ENCODE results near the gene ZNF689.
"Not testable (repeated sequence)": the region's sequence is repeated elsewhere in the genome, so short reads cannot be mapped to it uniquely, and the experiment has no call there.

Gene ZNF689

GRCh38 chr16:30609926-30610839 lies at the start of gene ZNF689:
Gene ZNF689, minus strand, starts transcription at chr16:30610389. Its CDS starts 348 bp downstream, at chr16:30610041.
- DNase-seq (ENCODE audit: low read depth) = peak; percentile 88

DNA sequence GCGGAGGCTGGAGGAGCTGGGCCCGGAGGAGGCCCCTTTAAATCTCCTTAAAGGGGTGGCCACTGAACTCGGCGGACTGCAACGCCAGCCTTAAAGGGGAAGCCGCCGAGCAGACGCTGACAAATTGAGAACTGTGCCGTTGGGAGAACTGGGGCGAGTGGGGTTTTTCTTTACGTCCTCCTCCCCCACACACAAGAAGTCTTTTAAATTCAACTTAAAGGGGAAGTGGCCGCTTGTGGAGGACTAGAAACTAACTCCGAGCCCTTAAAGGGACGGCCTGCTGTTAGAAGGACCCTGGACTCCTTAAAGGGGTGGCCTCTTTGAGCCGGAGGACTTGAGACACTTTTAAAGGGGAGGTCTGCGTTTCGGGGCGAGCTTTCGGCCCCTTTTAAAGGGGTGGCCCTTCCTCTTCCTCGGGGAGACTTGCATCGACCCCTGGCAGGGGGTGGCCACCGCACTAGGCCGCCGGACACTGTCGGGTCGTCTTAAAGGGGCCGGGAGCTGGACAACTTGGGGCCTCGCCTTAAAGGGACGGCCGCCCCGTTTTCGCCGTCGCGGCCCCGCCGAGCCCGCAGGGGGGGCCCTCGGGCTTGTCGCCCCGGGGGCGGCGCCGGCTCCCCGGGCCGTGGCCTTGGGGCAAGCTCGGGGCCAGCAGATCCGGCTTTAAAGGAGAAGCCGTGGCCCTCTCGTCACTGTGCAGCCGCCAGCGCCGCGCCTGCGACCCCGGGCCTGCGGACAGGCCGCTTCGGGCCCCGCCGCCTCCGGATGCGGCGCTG lies 48.7 kb upstream of the ZNF689 start:
- DNase-seq (ENCODE audit: low read depth) = no peak

GRCh38 chr16:30657866-30658730 lies 47.9 kb upstream of the ZNF689 start, which contains the start of gene FBRS:
Gene FBRS, plus strand, starts transcription at chr16:30658431. Its CDS starts 1,088 bp downstream, at chr16:30659519.
- peak; percentile 99 for DNase-seq (ENCODE audit: low read depth)

DNA sequence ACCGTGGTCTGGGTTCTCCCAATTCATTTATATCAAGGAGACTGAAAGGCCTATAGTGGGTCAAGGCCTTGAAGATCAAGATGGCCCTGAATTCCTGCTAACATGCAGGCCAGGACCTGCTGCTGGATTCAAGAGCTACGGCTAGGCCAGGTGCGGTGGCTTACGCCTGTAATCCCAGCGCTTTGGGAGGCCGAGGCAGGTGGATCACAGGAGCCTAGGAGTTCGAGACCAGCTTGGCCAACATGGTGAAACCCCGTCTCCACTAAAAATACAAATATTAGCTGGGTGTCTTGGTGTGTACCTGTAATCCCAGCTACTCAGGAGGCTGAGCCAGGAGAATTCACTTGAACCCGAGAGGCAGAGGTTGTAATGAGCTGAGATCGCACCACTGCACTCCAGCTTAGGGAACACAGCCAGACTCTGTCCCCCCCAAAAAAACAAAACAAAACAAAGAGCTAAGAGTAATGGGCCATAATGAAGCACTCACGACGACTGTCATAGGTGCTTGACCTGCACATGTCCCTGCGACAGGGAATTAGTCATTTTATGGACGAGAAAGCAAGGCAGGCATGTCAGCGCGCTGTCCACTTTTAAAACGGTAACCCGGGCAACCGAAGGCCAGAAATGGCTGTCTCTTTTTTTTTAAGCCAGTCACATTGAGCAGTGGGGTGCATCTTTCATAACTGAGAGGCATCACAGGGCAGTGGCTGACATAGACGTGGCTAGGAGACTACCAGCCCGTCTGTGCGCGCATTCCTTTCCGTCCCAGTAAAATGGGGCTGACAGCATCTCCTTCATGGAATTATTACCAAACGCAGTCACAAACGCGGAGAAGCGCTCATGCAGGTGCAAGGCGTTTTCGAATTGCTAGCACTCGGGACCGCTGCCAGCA lies 47.0 kb upstream of the ZNF689 start:
- DNase-seq (ENCODE audit: low read depth) = no peak

GRCh38 chr16:30656388-30656787 lies 46.2 kb upstream of the ZNF689 start:
- DNase-seq (ENCODE audit: low read depth) = no peak

DNA sequence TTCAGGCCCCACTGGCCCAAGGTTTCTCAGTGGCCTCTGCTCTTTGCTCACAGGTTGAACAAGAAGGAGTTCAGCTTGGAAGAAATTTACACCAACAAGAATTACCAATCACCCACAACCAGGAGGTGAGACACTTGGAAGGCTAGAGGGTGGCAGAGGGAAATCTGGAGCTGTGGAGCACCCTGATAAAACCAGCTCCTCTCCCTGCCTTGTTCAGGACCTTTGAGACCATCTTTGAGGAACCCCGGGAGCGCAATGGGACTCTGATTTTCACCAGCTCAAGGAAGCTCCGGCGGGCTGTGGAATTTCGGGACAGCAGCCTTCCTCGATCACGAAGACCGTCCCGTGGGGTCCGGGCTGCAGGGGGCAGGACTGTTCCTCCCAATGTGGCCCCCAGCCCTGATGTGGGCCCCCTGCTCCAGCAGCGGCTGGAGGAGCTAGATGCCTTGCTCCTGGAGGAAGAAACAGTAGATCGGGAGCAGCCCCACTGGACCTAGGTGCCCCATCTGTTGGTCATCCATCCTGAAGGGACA lies 45.7 kb upstream of the ZNF689 start:
- no peak for DNase-seq (ENCODE audit: low read depth)

DNA sequence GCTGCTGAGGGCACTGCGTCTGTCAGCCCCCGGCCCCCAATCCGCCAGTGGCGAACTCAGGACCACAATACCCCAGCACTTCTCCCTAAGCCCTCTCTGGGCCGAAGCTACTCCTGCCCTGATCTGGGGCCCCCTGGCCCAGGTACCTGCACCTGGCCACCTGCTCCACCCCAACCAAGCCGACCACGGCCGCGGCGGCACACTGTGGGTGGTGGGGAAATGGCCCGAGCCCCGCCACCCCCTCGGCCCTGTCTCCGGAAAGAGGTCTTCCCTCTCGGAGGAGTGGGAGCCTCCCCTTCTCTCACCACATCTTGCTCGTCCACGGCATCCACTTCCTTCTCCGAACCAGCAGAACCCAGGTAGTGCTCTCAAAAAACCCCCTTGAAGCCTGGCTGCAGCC lies 44.7 kb upstream of the ZNF689 start:
- DNase-seq (ENCODE audit: low read depth) = no peak

- DNase-seq (ENCODE audit: low read depth) = no peak
These were observed 42.5 kb upstream of the ZNF689 start for GRCh38 chr16:30652718-30653117.

GRCh38 chr16:30652005-30652296 lies 41.8 kb upstream of the ZNF689 start:
- no peak for DNase-seq (ENCODE audit: low read depth)

DNA sequence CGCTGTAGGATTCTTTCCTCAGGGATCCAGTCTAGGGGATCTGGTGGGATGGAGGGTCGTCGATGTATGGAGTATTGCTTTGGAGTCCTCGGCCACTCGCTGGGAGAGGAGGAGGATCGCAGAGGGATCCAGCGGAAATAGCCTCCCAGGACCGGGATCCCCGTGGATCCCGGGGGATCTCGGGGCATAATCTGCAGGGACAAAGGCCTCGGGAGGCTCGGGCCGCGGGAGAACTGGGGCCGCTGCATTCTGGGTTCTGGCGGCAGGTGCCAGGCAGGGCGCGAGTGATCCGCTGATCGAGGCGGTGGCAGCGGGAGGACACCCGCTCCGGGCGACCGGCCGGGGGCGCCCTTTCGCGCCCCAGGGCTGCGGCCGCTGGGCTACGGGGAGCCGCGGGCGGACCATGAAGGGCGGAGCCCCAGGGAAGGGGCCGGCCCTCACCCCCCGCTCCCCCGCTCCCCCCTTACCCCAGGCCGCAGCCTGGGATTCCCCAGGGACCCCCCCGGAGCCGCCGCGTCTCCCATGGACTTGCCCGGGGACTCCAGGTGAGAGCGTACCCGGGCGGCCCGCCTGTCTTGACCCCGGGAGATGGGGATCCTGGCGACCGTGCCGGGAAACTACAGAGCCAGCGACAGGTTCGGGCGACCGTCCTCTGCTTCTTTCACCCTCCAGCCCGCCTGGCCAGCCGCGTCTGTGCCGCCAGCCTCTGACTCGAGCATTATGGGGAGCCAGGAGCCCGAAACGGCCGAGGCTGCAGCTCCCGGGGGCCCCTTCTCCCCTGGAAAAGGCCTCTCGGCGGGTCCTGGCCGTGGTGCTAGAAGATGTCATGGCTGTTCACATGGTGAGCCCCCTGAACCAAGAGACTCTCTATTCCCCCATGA lies 41.2 kb upstream of the ZNF689 start:
- peak; percentile 68 for DNase-seq (ENCODE audit: low read depth)

DNA sequence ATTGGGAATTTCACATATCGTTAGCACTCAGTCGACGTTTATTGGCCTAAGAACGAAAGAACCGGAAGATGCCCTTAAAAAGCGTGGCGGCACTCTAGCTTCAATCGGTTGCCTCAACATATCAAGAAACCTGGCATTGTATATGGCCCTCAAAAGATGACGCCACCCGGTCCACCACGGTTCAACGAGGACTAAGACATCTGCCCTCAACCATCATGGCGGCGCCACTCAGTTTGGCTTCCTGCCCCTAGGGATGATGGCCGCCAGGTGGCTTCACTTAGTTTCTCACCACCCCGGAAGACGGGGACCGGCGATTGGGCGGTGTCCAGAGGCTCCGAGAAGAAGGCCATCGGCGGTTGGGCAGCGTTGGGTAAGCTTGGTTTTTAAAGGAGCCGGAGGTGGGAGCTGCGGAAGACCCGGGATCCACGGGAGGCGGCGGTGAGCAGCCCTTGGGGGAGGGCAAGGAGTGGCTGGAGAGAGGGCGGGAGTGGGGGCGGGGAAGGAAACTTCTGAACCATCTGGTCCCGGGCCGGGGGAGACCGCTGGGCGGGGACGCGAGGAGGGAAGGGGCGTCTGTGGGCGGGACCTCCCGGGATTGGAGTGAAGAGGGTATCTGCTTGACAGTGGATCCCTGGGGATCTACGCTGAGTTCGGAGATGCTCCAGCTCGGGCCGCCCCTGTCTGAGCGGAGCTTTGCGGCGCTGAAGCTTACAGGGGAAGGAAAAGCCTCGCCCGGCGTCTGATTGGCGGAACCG lies 40.4 kb upstream of the ZNF689 start, which contains the start of gene PRR14:
Gene PRR14, plus strand, starts transcription at position 592 of the 755 bp plus-strand sequence. CDS start 686 bp downstream, outside the sequence.
- peak; percentile 96 for DNase-seq (ENCODE audit: low read depth)

GRCh38 chr16:30649725-30650368 lies 39.7 kb upstream of the ZNF689 start:
- no peak for DNase-seq (ENCODE audit: low read depth)

GRCh38 chr16:30647274-30647571 lies 37.0 kb upstream of the ZNF689 start:
- no peak for DNase-seq (ENCODE audit: low read depth)

DNA sequence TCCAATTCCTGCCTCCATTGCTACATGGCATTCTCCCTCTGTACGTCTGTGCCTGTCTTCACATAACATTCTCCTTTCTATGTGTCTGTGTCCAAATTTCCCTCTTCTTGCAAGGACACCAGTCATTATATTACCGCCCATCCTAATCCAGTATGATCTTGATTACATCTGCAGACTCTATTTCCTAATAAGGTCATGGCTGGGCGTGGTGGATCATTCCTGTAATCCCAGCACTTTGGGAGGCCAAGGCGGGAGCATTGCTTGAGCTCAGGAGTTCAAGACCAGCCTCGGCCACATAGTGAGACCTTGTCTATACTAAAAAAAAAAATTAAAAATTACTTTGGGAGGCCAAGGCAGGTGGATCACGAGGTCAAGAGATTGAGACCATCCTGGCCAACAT lies 35.5 kb upstream of the ZNF689 start:
- DNase-seq (ENCODE audit: low read depth) = no peak

DNA sequence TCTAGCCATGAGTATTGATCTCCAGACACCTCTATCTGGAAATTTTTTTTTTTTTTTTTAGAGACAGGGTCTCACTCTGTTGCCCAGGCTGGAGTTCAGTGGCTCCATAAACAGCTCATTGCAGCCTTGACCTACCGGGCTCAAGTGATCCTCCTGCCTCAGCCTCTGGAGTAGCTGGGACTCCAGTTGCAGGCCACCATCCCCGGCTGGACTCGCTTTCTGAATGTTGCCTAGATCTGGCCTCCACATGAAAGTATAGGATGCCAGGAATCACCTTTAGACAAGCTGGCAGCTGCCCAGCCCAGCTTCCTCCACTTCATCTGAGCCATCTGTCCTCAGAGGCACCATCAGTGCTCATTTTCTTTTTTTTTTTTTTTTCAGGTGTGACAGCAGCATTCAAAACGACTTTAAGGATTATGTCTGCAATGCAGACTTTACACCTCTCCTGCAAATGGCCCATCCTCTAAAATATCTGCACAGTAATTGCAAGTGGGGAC lies 34.2 kb upstream of the ZNF689 start:
- DNase-seq (ENCODE audit: low read depth) = no peak

GRCh38 chr16:30641378-30641982 lies 31.3 kb upstream of the ZNF689 start:
- no peak for DNase-seq (ENCODE audit: low read depth)

- no peak for DNase-seq (ENCODE audit: low read depth)
These were observed 27.8 kb upstream of the ZNF689 start for GRCh38 chr16:30637944-30638343.

DNA sequence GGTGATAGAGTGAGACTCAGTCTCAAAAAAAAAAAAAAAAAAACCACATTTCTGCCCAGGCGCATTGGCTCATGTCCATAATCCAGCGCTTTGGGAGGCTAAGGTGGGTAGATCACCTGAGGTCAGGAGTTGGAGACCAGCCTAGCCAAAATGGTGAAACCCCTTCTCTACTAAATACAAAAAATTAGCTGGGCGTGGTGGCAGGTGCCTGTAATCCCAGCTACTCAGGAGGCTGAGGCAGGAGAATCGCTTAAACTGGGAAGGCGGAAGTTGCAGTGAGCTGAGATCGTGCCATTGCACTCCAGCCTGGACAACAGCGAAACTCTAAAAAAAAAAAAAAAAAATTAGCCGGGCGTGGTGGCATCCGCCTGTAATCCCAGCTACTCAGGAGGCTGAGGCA lies 26.9 kb upstream of the ZNF689 start:
- DNase-seq (ENCODE audit: low read depth) = not testable (repeated sequence)

Data from activated T-helper 1 cell treated with Interleukin-2 at 50 U/mL for 16 hours (primary cell).